ENCODE measurements around the gene CAND2.
"Not testable (repeated sequence)": the region's sequence is repeated elsewhere in the genome, so short reads cannot be mapped to it uniquely, and the experiment has no call there.

The CAND2 gene

GRCh38 chr3:12771236-12771635 lies 25.2 kb upstream of the CAND2 start:
- no peak for DNase-seq (ENCODE audit: low spot score)

GRCh38 chr3:12772462-12772861 lies 24.0 kb upstream of the CAND2 start:
- no peak for DNase-seq (ENCODE audit: low spot score)

- DNase-seq (ENCODE audit: low spot score) = no peak
Measured at GRCh38 chr3:12773030-12773709, 23.3 kb upstream of the CAND2 start.

- no peak for DNase-seq (ENCODE audit: low spot score)
Measured at GRCh38 chr3:12773710-12774086, 22.8 kb upstream of the CAND2 start.

- no peak for DNase-seq (ENCODE audit: low spot score)
Measured at GRCh38 chr3:12774619-12775018, 21.9 kb upstream of the CAND2 start.

GRCh38 chr3:12775226-12775625 lies 21.3 kb upstream of the CAND2 start:
- no peak for DNase-seq (ENCODE audit: low spot score)

GRCh38 chr3:12775970-12776369 lies 20.5 kb upstream of the CAND2 start:
- DNase-seq (ENCODE audit: low spot score) = not testable (repeated sequence)

- DNase-seq (ENCODE audit: low spot score) = no peak
Measured at GRCh38 chr3:12777171-12777570, 19.3 kb upstream of the CAND2 start.

GRCh38 chr3:12780751-12781150 lies 15.7 kb upstream of the CAND2 start:
- no peak for DNase-seq (ENCODE audit: low spot score)

- no peak for DNase-seq (ENCODE audit: low spot score)
Measured at GRCh38 chr3:12782172-12782815, 14.2 kb upstream of the CAND2 start.

- DNase-seq (ENCODE audit: low spot score) = no peak
Measured at GRCh38 chr3:12785096-12785495, 11.4 kb upstream of the CAND2 start.

- DNase-seq (ENCODE audit: low spot score) = peak; percentile 55
Measured at GRCh38 chr3:12787346-12787745, 9.1 kb upstream of the CAND2 start.

GRCh38 chr3:12787967-12788690 lies 8.4 kb upstream of the CAND2 start:
- DNase-seq (ENCODE audit: low spot score) = not testable (repeated sequence)

- no peak for DNase-seq (ENCODE audit: low spot score)
Measured at GRCh38 chr3:12791430-12791829, 5.0 kb upstream of the CAND2 start.

GRCh38 chr3:12793701-12794100 lies 2.8 kb upstream of the CAND2 start:
- DNase-seq (ENCODE audit: low spot score) = no peak

- DNase-seq (ENCODE audit: low spot score) = no peak
Measured at GRCh38 chr3:12797124-12797891, 828 bp downstream of the CAND2 start.

- no peak for DNase-seq (ENCODE audit: low spot score)
Measured at GRCh38 chr3:12797892-12798558, 1.5 kb downstream of the CAND2 start.

- no peak for DNase-seq (ENCODE audit: low spot score)
Measured at GRCh38 chr3:12798559-12799179, 2.2 kb downstream of the CAND2 start.

GRCh38 chr3:12799525-12800440 lies 3.3 kb downstream of the CAND2 start:
- DNase-seq (ENCODE audit: low spot score) = no peak

- no peak for DNase-seq (ENCODE audit: low spot score)
Measured at GRCh38 chr3:12803371-12803770, 6.9 kb downstream of the CAND2 start.

Measured in hematopoietic multipotent progenitor cell treated with erythropoietin and hydrocortisone succinate and interleukin-3 and kit ligand, for 17 days (in vitro differentiated cells).